ENCODE data around the gene GLT6D1.
"Not testable (repeated sequence)": the region's sequence is repeated elsewhere in the genome, so short reads cannot be mapped to it uniquely, and the experiment has no call there.

Gene GLT6D1

DNA sequence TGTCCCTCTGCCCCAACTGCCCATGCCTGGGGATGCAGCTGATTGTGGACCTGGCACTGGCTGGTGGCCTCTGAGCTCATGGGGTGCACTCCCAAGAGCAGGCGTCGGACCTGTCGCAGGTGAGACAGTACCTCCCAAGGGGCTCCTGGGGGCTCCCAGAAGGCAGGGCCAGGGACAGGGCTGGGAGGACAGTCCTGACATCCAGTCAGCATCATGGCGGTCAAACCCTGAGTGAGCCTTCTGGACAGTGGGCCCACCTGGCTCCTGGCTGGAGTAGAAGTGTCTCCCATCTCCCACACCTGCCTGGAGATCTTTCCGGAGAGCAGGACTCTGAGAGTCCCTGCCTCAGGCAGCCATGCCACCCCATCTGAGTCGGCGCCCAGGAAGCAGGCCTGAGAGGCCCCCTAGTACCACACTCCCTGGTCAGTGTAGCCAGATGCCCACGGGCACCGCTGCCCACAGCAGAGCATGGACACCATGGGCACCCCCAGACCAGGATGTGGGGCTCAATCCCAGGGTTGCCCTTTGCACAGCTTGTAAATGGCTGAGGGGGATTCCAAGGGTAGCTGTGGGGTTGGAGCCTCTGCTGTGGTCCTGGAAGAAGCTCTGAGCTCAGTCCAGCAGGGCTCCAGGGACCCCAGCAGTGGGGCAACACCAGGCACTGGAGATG, 30.4 kb upstream of the GLT6D1 start:
- no peaks in the 10 kb centered on the region for H3K36me3 Mint-ChIP-seq
- peak; percentile 4 for ATAC-seq

DNA sequence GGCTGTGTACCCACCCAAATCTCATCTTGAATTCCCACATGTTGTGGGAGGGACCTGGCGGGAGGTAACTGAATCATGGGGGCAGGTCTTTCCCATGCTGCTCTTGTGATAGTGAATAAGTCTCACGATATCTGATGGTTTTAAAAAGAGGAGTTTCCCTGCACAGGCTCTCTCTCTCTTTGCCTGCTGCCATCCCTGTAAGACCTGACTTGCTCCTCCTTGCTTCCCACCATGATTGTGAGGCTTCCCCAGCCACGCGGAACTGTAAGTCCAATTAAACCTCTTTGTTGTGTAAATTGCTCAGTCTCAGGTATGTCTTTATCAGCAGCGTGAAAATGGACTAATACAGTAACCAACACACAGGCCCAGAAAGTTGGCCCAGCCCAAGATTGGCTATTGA, 29.7 kb upstream of the GLT6D1 start:
- not testable (repeated sequence) for H3K4me3 Mint-ChIP-seq; H3K9me3 Mint-ChIP-seq; H3K36me3 Mint-ChIP-seq; ATAC-seq; DNase-seq (ENCODE audit: low spot score in 2 of 2); H3K27ac Mint-ChIP-seq; H3K4me1 Mint-ChIP-seq

More for the DNA sequence above, 30.4 kb upstream of the GLT6D1 start:
- H3K9me3 Mint-ChIP-seq: no peaks in the 10 kb centered on the region
- H3K4me1 Mint-ChIP-seq: no peaks in the 10 kb centered on the region
- H3K4me3 Mint-ChIP-seq: no peak overlapping the region
- DNase-seq (ENCODE audit: low spot score in 2 of 2): no peak
- no peak overlapping the region for H3K27ac Mint-ChIP-seq

DNA sequence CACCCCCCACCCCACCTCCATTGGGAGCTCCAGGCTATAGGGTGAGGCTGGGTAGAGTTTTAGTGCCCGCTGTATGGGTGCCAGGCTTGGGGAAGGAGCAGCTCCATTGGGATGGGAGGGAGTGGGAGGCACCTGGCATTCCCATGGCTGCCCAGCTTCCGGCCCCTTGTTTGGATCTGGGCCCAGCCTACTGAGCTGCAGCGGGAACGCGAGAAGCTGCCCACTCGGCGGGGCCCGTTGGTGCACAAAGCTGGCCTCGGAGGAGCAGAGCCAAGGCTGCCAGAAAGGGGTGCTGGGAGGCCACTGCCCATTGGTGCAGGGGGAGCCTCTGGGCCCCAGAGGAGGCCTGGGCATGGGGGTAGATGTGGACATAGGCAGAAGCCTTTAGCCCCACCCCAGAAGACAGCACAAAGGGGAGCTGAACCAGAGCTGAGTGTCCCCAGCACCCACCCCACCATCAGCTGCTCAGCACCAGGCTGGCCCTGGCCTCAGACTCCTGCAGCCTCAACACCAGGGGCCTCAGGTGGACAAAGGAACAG, 28.2 kb upstream of the GLT6D1 start:
- H3K27ac Mint-ChIP-seq: no peak overlapping the region
- no peaks in the 10 kb centered on the region for H3K9me3 Mint-ChIP-seq
- ATAC-seq: no peak
- DNase-seq (ENCODE audit: low spot score in 2 of 2): no peak
- no peaks in the 10 kb centered on the region for H3K4me1 Mint-ChIP-seq
- no peak overlapping the region for H3K4me3 Mint-ChIP-seq
- no peaks in the 10 kb centered on the region for H3K36me3 Mint-ChIP-seq

DNA sequence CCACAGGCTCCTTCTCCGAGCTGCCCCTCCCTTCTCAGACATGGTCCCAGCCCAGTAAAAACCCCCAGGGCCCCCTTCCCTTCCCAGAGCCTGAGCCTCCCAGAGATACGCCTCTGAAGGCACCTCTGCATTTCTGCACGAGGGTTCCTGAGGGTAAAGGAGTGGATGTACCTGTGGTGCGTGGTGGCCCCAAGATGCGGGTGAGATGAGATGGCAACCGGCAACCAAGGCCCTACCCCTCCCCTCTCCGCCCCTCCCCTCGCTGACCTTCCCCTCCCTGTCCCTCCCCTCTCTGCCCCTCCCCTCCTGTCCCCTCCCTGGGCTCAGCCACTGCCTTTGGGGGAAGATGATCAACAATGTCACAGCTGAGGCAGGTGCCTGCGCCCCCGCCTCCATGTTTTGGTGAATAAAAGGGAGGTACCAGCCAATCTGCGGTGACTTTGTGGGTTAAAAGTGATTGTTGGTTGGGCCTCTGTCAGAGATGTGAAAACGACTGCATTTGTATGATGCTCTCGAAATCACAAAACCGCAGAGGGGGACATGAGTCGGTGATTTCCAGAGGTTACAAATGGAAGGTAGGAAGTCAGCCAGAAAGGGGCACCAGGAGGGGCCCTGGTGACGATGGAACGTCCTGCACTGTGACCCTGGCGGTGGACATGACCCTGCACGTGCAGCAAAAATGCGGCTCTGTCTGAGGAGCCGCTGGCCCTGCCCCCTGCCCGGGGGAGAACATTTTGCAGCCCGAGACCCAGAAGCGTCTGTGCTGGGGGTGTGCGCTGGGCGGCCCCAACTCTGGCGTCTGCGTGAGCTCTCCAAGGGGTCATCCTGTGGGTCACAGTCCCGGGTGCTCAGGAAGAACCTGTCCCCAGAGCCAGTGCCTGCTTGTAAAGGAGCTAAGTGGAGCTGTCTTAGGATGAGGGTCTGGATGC, 27.5 kb upstream of the GLT6D1 start:
- no peaks in the 10 kb centered on the region for H3K36me3 Mint-ChIP-seq
- ATAC-seq (no peak), DNase-seq (ENCODE audit: low spot score in 2 of 2) (no peak)
- H3K4me3 Mint-ChIP-seq: no peak overlapping the region
- H3K27ac Mint-ChIP-seq: no peak overlapping the region
- H3K4me1 Mint-ChIP-seq: no peaks in the 10 kb centered on the region
- no peaks in the 10 kb centered on the region for H3K9me3 Mint-ChIP-seq

DNA sequence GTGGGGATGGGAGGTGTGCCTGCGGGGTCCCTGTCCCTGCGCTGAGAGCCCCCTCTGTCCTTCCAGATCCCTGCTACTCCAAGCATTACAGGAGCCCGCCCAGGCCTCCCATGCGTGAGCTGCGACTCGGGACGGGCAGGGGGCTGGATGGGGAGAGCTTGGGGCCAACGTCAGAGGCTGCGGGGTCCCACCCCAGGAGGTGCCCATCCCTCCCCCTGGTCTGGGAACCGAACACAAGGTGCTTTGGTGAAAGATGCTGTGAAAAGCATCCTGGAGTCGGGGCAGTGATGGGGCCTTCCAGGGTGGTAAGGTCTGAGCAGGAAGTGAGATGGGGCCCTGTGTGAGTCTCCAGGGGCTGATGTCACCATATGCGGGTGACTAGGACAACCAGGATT, 26.5 kb upstream of the GLT6D1 start:
- ATAC-seq (no peak), DNase-seq (ENCODE audit: low spot score in 2 of 2) (no peak)
- Mint-ChIP-seq H3K36me3 (no peaks in the 10 kb centered on the region), H3K9me3 (no peaks in the 10 kb centered on the region), H3K27ac (no peak overlapping the region), H3K4me1 (no peaks in the 10 kb centered on the region), H3K4me3 (no peak overlapping the region)

DNA sequence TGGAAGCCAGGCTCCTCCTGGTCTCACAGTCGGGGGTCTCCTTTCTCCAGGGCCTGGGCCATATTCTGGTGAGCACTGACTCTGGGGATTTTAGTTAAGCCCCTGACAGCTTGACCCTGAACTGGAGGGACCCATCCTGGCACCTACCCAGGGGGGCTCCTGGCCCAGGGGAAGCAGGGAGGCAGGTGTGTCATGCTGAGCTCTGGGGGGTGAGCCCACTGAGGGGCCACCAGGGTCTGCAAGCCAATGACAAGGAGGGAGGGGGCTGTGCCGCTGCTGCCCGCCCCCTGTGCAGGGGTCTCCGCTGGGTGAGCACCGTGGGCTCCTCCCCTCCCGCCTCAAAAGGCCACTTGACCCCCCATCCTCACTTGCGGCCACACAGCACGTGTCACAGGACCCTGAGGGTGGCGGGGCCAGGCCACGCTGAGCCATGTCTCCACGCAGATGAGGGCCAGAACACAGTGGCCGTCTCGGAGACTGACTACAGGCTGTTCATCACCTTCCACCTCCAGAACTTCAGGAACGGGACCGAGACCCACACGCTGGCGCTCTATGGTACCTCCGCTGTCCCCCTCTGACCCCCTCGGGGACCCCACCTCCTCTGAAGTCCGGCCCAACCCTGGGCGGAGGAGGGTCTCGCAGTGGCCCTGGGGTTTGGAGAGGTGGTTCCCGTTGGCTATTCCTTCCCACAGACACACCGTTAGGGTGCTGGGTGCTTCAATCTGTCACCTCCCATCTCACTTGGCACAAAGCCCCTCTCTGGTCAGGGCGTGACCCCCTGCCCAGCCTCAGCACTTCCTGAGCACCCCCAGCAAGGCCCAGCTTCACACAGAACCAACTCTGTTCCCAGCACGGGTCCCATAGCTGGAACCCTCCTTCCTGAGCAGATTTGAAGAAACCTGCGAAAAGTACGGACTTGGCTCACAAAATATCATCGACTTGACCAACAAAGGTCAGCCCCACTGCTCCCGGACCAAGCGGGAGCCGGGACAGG, 25.8 kb upstream of the GLT6D1 start:
- DNase-seq (ENCODE audit: low spot score in 2 of 2): no peak
- Mint-ChIP-seq H3K9me3 (no peaks in the 10 kb centered on the region), H3K4me1 (no peaks in the 10 kb centered on the region), H3K36me3 (no peaks in the 10 kb centered on the region), H3K4me3 (no peak overlapping the region), H3K27ac (no peak overlapping the region)
- no peak for ATAC-seq

DNA sequence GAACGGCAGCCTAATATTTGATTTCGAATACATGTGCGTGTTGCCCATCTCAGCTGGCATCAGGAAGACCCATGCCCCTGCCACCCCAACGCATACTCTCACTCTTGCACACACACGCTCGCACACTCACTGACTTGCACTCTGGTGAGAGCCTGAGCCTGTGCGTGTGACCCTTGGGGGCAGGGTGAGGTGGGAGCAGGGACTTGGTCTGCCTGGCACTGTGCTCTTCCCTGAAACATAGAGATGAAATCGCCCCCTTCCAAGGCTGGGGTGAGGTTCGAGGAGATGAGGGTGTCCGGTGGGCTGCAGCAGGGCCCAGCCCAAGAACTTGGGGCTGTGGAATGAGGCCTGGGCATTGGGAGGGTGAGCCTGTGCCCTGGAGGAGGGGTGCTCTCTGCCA, 24.9 kb upstream of the GLT6D1 start:
- no peak overlapping the region for H3K27ac Mint-ChIP-seq
- no peaks in the 10 kb centered on the region for H3K4me1 Mint-ChIP-seq
- no peaks in the 10 kb centered on the region for H3K9me3 Mint-ChIP-seq
- H3K4me3 Mint-ChIP-seq: no peak overlapping the region
- ATAC-seq (no peak), DNase-seq (ENCODE audit: low spot score in 2 of 2) (no peak)
- no peaks in the 10 kb centered on the region for H3K36me3 Mint-ChIP-seq

DNA sequence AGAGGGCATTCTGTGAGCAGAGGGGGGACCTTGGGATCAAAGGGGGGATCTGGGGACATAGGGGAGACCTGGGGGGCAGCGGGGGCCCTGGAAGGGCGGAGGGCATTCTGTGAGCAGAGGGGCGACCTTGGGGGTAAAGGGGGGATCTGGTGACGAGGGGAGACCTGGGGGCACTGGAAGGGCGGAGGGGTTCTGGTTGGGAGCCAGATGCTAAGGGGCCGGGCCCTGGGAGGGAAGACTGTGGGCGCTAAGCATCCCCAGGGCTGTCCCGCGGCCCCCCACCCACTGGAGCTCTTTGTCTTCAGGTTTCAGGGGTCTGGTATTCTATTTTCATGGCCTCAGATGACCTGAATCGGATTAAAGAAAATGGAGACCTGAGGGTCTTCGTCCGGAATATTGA, 24.5 kb upstream of the GLT6D1 start:
- Mint-ChIP-seq H3K36me3 (no peaks in the 10 kb centered on the region), H3K4me1 (no peaks in the 10 kb centered on the region)

DNA sequence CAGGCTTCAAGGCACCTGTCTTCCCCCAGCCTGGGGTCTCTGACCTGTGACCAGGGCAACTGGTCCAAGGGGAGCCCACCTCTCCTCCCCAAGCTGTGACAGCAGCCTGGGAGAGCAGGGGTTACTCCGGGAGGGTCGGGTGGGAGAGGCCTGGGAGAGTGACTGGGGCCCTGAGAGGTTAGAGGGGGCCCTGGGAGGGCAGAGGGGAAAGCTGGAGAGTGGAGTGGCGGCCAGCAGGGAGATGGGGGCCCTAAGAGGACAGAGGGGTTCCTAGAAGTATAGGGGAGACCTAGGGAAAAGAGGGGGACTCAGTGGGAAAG, 24.1 kb upstream of the GLT6D1 start:
- no peaks in the 10 kb centered on the region for H3K9me3 Mint-ChIP-seq
- DNase-seq (ENCODE audit: low spot score in 2 of 2): no peak
- no peaks in the 10 kb centered on the region for H3K36me3 Mint-ChIP-seq
- no peak overlapping the region for H3K27ac Mint-ChIP-seq
- H3K4me1 Mint-ChIP-seq: no peaks in the 10 kb centered on the region
- ATAC-seq: no peak
- H3K4me3 Mint-ChIP-seq: no peak overlapping the region

More for the DNA sequence above, 24.5 kb upstream of the GLT6D1 start:
- no peak overlapping the region for H3K27ac Mint-ChIP-seq
- H3K4me3 Mint-ChIP-seq: no peak overlapping the region
- DNase-seq (ENCODE audit: low spot score in 2 of 2) (no peak), ATAC-seq (no peak)
- no peaks in the 10 kb centered on the region for H3K9me3 Mint-ChIP-seq

DNA sequence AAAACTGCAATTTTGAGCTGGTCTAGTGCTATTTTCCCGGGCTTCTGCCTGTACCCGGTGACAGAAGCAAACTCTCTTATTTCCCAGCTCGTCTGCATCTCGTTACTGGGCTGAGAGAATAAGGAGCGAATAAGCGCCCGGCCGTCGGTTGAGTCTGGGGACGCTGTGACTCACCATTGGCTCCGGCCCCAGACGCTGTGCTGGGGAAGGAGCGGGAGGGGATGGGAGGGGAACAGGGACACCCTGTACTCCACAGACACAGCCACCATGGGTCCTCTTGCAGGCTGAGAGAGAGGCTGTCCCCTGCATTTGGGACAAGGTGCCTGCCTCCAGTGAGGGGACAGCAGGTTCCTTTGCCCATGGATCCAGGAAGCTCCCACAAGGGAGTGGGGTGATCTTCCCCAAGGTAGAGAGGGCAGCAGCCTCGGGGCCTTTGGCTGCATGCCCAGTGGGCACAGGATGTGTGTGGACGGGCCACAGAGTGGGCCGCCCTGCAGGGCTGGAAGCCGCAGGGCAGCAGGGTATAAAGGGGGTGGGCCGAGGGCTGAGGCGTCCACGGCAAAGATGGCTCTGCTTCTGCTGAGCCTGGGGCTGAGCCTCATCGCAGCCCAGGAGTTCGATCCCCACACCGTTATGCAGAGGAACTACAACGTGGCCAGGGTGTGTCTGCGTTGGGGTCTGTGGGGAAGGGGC, 23.6 kb upstream of the GLT6D1 start, which contains the start of gene LCN9:
Gene LCN9 (plus strand): TSS at position 552 of the 693 bp plus-strand sequence. CDS start 13 bp downstream, at position 565.
- no peak within 1 kb of the TSS for H3K27ac Mint-ChIP-seq
- H3K9me3 Mint-ChIP-seq: no peaks in the 10 kb centered on the region
- H3K4me1 Mint-ChIP-seq: no peaks in the 10 kb centered on the region
- ATAC-seq (no peak), DNase-seq (ENCODE audit: low spot score in 2 of 2) (no peak)
- no peaks in the 10 kb centered on the region for H3K36me3 Mint-ChIP-seq
- H3K4me3 Mint-ChIP-seq: no peak within 1 kb of the TSS

DNA sequence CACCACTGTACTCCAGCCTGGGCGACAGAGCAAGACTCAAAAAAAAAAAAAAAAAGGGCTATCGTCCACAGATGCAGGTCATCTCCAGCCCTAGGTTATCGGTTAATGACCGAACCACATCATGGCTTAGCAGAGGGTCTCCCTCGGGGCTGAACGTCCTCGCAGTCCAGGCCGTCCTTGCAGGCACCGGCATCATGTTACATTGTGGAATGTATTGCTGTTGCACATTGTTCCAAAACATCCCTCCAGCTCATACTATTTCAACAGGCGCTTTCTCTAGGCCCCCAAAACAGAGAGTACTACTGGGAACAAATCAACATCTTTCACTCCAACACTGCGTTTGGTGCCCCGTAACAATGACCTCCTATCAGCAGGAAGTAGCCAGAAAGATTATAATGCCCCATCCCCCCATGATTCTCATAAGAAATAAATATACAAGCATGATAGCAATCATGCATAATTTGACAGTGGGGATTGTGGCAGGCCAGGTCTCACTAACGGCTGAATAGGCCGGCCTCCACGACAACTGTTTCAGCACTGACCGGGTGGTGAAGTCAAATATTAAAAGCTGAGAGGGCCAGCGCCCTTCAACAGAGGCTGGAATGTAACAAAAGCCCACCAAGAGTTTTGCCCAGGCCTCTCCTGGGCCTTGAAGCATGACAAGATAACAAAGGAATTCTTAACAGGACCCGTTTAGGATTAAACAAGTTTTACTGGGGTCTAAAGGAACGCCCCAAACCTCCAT, 22.6 kb upstream of the GLT6D1 start:
- Mint-ChIP-seq H3K36me3 (no peaks in the 10 kb centered on the region), H3K4me3 (no peak overlapping the region), H3K27ac (no peak overlapping the region), H3K9me3 (no peaks in the 10 kb centered on the region), H3K4me1 (no peaks in the 10 kb centered on the region)
- DNase-seq (ENCODE audit: low spot score in 2 of 2) (no peak), ATAC-seq (no peak)

DNA sequence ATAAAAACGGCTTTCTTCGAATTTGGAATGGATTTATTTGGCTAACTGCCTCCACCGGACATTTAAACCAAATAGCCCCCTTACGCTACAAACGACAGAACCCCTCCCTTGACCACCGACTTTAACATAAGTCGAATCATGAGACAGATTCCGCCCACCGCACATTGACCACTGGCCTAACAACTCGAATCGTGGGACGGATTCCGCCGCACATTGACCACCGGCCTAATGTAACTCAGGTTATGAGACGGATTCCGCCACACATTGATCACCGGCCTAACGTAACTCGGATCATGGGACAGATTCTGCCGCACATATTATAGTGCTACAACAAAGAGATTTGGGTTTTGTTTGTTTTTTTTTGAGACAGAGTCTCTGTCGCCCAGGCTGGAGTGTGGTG, 21.1 kb upstream of the GLT6D1 start:
- Mint-ChIP-seq H3K9me3 (no peaks in the 10 kb centered on the region), H3K36me3 (no peaks in the 10 kb centered on the region), H3K27ac (no peak overlapping the region), H3K4me3 (no peak overlapping the region), H3K4me1 (no peaks in the 10 kb centered on the region)
- DNase-seq (ENCODE audit: low spot score in 2 of 2) (no peak), ATAC-seq (no peak)

DNA sequence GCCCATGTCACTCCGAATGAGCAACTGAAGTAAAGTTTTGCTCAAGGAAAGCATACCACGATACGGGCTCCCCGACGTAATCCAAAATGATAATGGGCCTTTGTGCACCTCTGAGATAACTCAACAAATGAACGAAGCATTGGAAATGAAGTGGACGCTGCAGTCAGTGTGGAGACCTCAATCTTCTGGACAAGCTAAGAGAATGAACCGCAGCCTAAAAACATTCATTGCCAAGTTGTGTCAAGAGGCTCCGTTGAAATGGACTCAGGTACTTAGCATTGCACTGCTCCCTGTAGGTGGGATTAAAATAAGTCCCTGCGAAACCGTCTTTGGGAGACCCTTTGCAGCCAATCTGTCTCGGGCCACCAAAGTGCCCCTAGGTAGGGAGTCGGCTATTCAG, 19.9 kb upstream of the GLT6D1 start:
- ATAC-seq (no peak), DNase-seq (ENCODE audit: low spot score in 2 of 2) (no peak)
- no peak overlapping the region for H3K4me3 Mint-ChIP-seq
- H3K36me3 Mint-ChIP-seq: no peaks in the 10 kb centered on the region
- H3K4me1 Mint-ChIP-seq: no peaks in the 10 kb centered on the region
- H3K9me3 Mint-ChIP-seq: no peaks in the 10 kb centered on the region
- no peak overlapping the region for H3K27ac Mint-ChIP-seq

DNA sequence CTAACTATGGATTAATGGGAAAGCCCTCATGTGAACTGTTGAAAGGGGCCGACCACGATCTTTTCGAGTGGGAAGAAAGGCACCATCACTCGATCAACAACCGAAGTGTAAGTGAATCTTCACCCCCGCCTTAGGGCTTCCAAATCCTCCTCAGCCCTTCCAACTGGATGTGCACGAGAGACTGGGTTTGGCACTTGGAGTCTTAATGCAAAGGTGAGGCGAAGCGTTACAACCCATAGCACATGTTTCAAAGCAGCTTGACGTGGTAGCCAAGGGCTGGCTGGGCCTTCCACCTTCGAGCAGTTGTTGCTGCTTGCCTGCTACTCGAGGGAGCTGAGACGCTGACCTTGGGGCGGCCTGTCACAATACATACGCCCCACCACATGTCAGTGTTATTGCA, 18.1 kb upstream of the GLT6D1 start:
- H3K4me3 Mint-ChIP-seq: no peak overlapping the region
- no peaks in the 10 kb centered on the region for H3K36me3 Mint-ChIP-seq
- DNase-seq (ENCODE audit: low spot score in 2 of 2): no peak
- H3K27ac Mint-ChIP-seq: no peak overlapping the region
- no peaks in the 10 kb centered on the region for H3K9me3 Mint-ChIP-seq
- no peaks in the 10 kb centered on the region for H3K4me1 Mint-ChIP-seq
- ATAC-seq: no peak

All from stimulated activated effector memory CD8-positive, alpha-beta T cell treated with anti-CD3 and anti-CD28 coated beads, Interleukin-12 subunit alpha, Interleukin-12 subunit beta, amount 100 ng/mL, for 72 hours (primary cell).